ENCODE data around the gene ADGRD1.

Gene ADGRD1

DNA sequence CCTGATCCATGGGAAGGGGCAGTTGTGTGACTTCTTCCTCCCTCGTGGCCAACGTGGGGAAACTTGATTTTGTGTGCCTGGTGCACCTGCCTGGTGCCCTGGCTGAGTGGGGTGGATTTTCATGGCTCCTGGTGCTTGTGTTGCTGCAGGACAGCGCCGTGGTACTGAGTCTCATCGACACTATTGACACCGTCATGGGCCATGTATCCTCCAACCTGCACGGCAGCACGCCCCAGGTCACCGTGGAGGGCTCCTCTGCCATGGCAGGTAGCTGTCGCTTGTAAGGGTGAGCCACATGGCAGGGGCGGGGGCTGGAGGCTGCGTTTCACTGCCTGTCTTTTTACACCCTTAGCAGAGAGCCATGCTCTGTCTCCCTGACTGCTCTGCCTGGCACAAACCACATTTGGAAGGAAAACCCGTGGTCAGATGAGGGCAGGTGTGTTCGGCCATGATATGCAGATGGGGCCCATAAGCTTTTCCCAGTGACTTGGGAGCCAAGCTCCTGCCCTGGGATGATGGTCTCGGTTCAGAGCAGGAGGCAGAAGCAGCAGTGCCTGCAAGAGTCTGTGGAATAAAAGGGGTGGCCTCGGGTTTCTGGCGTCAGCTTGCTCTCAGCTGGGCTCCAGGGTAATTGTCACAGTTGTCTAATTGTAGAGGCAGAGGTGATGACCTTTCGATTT, 49.5 kb downstream of the ADGRD1 start:
- peaks cover 0 to 11% of the 10 kb centered on the region in 2 donors for H3K36me3 ChIP-seq (ENCODE audit: control insufficient read depth in 1 of 2, insufficient read depth in 2 of 2, low read length in 2 of 2)
- H3K27ac ChIP-seq (ENCODE audit: low read length), result no peak overlapping the region
- no peaks in the 10 kb centered on the region for H3K27me3 ChIP-seq (ENCODE audit: low read depth, low read length)
- H3K4me3 ChIP-seq (ENCODE audit: low read depth in 1 of 2, low read length in 2 of 2), result no peak overlapping the region
- peaks cover 6 to 28% of the 10 kb centered on the region in 2 donors for H3K4me1 ChIP-seq (ENCODE audit: control insufficient read depth in 1 of 2, insufficient read depth in 2 of 2, low read length in 2 of 2)
- H3K9me3 ChIP-seq (ENCODE audit: control insufficient read depth in 1 of 2, low read length in 2 of 2), result no peaks in the 10 kb centered on the region

DNA sequence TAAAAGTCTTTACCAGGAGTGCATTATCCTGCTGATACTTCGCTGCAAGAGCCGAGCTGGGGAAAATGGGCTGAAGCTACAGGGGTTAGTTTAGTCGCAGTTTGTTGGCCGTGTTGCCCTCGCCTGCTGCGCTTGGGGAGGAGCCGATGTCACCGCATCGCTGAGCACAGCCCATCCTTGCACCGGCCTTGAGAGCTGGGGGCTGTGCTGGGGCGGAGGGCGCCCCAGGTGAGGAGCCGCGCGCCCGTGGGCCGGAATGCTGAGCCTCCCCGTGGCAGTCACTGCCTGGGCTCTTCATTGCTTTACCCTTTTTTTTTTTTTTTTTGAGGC, 50.0 kb downstream of the ADGRD1 start:
- Histone ChIP-seq H3K36me3 (ENCODE audit: control insufficient read depth in 1 of 2, insufficient read depth in 2 of 2, low read length in 2 of 2) (peaks cover 0 to 11% of the 10 kb centered on the region in 2 donors), H3K4me1 (ENCODE audit: control insufficient read depth in 1 of 2, insufficient read depth in 2 of 2, low read length in 2 of 2) (peaks cover 6 to 33% of the 10 kb centered on the region in 2 donors), H3K4me3 (ENCODE audit: low read depth in 1 of 2, low read length in 2 of 2) (no peak overlapping the region), H3K9me3 (ENCODE audit: control insufficient read depth in 1 of 2, low read length in 2 of 2) (no peaks in the 10 kb centered on the region), H3K27ac (ENCODE audit: low read length) (no peak overlapping the region), H3K27me3 (ENCODE audit: low read depth, low read length) (no peaks in the 10 kb centered on the region)

DNA sequence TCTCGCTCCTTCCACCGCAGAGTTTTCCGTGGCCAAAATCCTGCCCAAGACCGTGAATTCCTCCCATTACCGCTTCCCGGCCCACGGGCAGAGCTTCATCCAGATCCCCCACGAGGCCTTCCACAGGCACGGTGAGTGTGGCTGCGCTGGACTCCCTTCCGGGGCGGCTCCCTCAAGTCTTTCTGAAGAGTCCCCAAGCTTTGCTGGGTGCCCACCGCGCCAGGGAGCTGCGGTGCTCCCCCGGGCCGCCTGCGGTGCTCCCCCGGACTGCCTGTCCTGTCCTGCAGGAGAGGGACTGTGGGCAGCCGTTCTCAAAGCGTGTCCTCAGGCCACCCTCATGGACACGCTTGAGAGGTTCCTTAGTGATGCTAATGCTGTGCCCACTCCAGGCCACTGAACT, 50.5 kb downstream of the ADGRD1 start:
- Histone ChIP-seq H3K4me3 (ENCODE audit: low read depth in 1 of 2, low read length in 2 of 2) (no peak overlapping the region), H3K27ac (ENCODE audit: low read length) (no peak overlapping the region), H3K36me3 (ENCODE audit: control insufficient read depth in 1 of 2, insufficient read depth in 2 of 2, low read length in 2 of 2) (peaks cover 0 to 11% of the 10 kb centered on the region in 2 donors), H3K4me1 (ENCODE audit: control insufficient read depth in 1 of 2, insufficient read depth in 2 of 2, low read length in 2 of 2) (peaks cover 6 to 36% of the 10 kb centered on the region in 2 donors), H3K9me3 (ENCODE audit: control insufficient read depth in 1 of 2, low read length in 2 of 2) (no peaks in the 10 kb centered on the region), H3K27me3 (ENCODE audit: low read depth, low read length) (no peaks in the 10 kb centered on the region)

DNA sequence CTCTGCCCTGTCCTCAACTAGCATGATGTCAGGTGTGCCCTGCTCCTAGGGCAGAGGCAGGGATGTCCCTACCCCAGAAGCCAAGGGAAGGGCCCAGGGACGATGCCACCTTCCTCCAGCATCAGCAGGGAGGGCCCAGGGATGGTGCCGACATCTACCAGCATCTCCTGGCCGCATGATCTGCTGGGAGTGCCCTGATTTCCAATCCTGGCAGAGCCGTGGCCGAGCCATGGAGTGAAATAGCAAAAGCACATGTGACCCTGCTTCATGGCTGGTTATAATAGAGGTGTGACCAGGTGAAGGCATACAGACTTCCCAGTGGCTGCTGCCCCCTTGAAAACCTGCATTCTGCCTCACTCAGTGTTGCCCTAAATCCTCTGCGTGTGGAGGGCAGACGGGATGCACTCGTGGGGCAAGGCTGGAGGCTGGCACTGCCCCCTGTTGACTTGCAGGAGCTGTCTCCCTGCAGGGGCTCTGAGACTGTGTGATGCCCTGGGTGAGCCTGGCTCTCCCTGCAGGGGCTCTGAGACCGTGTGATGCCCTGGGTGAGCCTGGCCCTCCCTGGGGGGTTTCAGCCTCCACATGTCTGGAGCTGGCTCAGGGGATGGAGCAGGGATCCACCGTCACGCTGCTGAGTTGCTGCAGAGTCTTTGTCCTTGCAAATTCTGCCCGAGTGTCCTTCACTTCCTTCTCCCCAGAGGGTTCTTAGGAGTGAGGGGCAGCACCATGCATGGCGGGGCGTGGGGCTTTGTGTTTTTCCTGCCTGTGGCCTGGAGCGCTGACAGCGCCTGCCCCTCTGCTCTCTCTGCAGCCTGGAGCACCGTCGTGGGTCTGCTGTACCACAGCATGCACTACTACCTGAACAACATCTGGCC, 51.7 kb downstream of the ADGRD1 start:
- Histone ChIP-seq H3K4me1 (ENCODE audit: control insufficient read depth in 1 of 2, insufficient read depth in 2 of 2, low read length in 2 of 2) (peaks cover 6 to 36% of the 10 kb centered on the region in 2 donors), H3K4me3 (ENCODE audit: low read depth in 1 of 2, low read length in 2 of 2) (no peak overlapping the region), H3K27ac (ENCODE audit: low read length) (no peak overlapping the region), H3K27me3 (ENCODE audit: low read depth, low read length) (no peaks in the 10 kb centered on the region), H3K36me3 (ENCODE audit: control insufficient read depth in 1 of 2, insufficient read depth in 2 of 2, low read length in 2 of 2) (peaks cover 0 to 6% of the 10 kb centered on the region in 2 donors), H3K9me3 (ENCODE audit: control insufficient read depth in 1 of 2, low read length in 2 of 2) (no peaks in the 10 kb centered on the region)

DNA sequence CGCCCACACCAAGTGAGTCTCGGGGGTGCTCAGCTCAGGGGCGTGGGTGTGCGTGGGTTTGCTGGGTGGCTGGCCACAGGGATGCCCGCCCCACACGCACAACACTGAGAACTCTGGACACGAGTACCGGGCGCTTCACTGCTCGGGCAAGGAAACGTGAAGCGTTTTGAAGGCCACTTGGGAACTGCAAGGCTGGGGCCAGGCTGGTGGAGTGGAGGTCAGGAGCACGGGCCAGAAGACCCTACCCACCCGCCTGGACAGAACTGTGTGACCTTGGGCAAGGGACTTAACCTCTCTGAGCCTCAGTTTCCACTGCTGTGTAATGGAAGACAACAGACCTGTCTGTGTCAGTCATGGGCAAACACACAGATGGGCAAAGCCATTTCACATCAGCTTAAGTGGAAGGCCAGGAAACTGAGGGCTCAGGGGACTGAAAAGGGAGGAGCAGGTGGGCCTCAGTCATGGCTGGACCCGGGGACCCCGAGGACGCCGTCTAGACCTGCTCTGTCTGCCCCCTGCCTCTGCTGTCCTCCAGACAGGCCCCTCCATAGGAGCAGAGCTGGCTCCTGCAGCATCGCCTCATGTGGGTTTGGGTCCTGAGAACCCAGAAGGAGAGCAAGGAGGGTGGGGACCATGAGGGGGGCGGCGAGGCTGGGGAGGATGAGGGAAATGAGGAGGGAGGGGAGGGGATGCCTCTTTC, 52.5 kb downstream of the ADGRD1 start:
- Histone ChIP-seq H3K27ac (ENCODE audit: low read length) (no peak overlapping the region), H3K36me3 (ENCODE audit: control insufficient read depth in 1 of 2, insufficient read depth in 2 of 2, low read length in 2 of 2) (peaks cover 0 to 3% of the 10 kb centered on the region in 2 donors), H3K4me1 (ENCODE audit: control insufficient read depth in 1 of 2, insufficient read depth in 2 of 2, low read length in 2 of 2) (peaks cover 6 to 36% of the 10 kb centered on the region in 2 donors), H3K9me3 (ENCODE audit: control insufficient read depth in 1 of 2, low read length in 2 of 2) (no peaks in the 10 kb centered on the region), H3K27me3 (ENCODE audit: low read depth, low read length) (no peaks in the 10 kb centered on the region), H3K4me3 (ENCODE audit: low read depth in 1 of 2, low read length in 2 of 2) (no peak overlapping the region)

DNA sequence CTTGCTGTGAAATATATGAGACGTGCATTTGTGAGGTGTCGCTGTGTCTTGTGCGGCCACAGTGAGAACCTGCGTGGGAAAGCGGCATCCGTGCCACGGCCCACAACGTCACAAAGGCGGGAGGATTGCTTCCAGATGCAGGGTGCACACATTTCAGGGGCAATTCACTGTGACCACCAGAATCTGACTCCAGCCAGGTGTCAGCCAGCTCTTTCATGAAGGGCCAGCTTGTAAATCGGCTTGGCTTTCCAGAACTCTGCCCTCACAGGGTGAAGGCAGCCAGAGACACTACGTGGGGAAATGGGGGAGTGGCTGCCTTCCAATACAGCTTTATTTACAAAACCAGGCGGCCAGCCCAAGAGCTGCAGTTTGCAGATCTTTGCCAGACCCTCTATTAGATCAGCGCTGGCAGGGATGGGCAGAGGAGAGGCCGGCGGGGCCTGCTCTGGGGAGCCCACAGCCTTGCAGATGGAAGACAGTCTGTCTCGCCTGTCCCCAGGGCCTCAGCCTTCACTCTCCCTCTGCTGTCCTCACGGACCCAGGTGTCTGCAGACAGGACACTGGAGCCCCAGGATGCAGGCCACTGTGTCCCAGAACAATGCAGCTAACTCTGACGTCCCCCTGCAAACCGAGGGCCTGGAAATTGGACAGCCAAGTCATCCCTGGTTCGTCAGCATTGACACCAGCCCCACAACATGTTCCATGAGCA, 53.5 kb downstream of the ADGRD1 start:
- Histone ChIP-seq H3K27ac (ENCODE audit: low read length) (no peak overlapping the region), H3K4me3 (ENCODE audit: low read depth in 1 of 2, low read length in 2 of 2) (no peak overlapping the region)

DNA sequence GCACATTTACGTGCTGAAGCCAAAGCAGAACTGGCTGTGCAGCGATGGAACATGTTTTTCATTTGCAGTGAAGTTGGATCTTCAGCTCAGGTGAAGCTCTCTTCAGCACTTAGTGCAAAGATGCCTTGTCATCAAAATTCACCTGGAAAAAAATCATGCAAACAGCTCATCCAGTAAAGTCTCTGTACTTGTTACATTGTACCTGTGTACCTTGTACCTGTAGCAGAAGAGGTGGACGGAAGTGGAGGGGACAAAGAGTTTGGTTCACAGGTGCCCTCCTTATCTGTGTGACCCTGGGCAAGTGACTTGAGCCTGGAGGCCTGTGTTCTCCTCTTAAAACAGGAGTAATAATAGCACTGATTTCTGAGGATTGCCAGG, 54.0 kb downstream of the ADGRD1 start:
- H3K9me3 ChIP-seq (ENCODE audit: control insufficient read depth in 1 of 2, low read length in 2 of 2), result no peaks in the 10 kb centered on the region
- H3K27me3 ChIP-seq (ENCODE audit: low read depth, low read length), result no peaks in the 10 kb centered on the region
- H3K4me1 ChIP-seq (ENCODE audit: control insufficient read depth in 1 of 2, insufficient read depth in 2 of 2, low read length in 2 of 2), result peaks cover 3 to 26% of the 10 kb centered on the region in 2 donors
- H3K36me3 ChIP-seq (ENCODE audit: control insufficient read depth in 1 of 2, insufficient read depth in 2 of 2, low read length in 2 of 2), result peaks cover 0 to 3% of the 10 kb centered on the region in 2 donors
- H3K4me3 ChIP-seq (ENCODE audit: low read depth in 1 of 2, low read length in 2 of 2), result no peak overlapping the region
- no peak overlapping the region for H3K27ac ChIP-seq (ENCODE audit: low read length)

More for the DNA sequence above, 53.5 kb downstream of the ADGRD1 start:
- H3K36me3 ChIP-seq (ENCODE audit: control insufficient read depth in 1 of 2, insufficient read depth in 2 of 2, low read length in 2 of 2), result peaks cover 0 to 3% of the 10 kb centered on the region in 2 donors
- peaks cover 3 to 32% of the 10 kb centered on the region in 2 donors for H3K4me1 ChIP-seq (ENCODE audit: control insufficient read depth in 1 of 2, insufficient read depth in 2 of 2, low read length in 2 of 2)
- H3K9me3 ChIP-seq (ENCODE audit: control insufficient read depth in 1 of 2, low read length in 2 of 2), result no peaks in the 10 kb centered on the region
- no peaks in the 10 kb centered on the region for H3K27me3 ChIP-seq (ENCODE audit: low read depth, low read length)

DNA sequence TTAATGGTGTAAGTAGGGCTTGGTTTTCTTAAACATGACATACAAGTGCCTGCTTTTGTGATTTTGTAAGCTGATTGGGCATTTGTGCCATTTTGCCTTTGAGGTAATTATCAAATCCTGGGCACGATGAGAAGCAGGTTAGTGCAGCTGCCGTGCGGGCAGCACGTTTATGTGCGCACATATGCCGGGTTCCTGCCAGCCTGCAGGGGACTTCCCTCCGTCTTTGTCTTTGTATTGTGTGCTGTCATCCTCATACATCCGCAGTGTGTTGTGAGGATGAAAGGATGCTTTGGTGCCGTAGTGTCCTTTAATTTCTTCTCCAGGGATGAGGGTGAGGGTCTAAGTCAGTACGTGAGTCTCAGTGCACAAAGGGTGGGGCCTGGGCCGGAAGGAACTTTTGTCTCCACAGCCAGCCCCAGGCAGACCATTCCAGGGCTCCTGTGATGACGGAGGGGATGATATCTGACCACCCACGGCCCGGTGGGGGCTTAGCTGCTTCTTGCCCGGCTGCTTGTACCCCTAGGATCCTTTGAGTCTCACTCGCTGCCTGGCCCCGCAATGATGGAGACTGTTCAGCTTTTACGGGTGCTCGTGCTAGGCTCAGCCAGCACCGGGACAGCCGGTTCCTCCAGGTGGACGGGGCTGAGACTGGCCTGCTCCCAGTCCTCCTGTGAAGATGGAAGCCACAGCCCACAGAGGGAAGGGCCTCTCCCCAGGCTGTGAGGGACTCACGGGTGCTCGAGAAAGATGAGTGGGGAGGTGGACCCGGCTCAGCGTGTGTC, 54.6 kb downstream of the ADGRD1 start:
- H3K27ac ChIP-seq (ENCODE audit: low read length), result no peak overlapping the region
- peaks cover 0 to 3% of the 10 kb centered on the region in 2 donors for H3K36me3 ChIP-seq (ENCODE audit: control insufficient read depth in 1 of 2, insufficient read depth in 2 of 2, low read length in 2 of 2)
- peaks cover 3 to 25% of the 10 kb centered on the region in 2 donors for H3K4me1 ChIP-seq (ENCODE audit: control insufficient read depth in 1 of 2, insufficient read depth in 2 of 2, low read length in 2 of 2)
- H3K9me3 ChIP-seq (ENCODE audit: control insufficient read depth in 1 of 2, low read length in 2 of 2), result no peaks in the 10 kb centered on the region
- H3K4me3 ChIP-seq (ENCODE audit: low read depth in 1 of 2, low read length in 2 of 2), result no peak overlapping the region
- H3K27me3 ChIP-seq (ENCODE audit: low read depth, low read length), result no peaks in the 10 kb centered on the region

DNA sequence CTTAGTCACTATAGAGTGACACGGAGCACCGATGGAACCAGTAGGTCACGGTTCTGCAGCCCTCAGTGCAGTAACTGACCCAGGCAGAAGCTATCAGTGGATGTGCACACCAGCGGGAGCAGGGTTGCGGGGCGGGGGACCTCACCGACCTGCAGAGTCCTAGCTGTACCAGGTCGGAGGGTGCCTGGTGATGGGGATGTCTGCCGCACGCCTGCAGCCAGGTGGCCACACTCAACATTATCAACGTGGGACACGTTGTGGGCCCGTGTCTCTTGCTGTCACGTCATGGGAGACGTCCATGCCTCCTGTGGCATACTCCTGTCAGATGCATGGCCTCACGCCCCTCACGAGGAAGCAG, 55.2 kb downstream of the ADGRD1 start:
- H3K36me3 ChIP-seq (ENCODE audit: control insufficient read depth in 1 of 2, insufficient read depth in 2 of 2, low read length in 2 of 2), result peaks cover 0 to 3% of the 10 kb centered on the region in 2 donors

DNA sequence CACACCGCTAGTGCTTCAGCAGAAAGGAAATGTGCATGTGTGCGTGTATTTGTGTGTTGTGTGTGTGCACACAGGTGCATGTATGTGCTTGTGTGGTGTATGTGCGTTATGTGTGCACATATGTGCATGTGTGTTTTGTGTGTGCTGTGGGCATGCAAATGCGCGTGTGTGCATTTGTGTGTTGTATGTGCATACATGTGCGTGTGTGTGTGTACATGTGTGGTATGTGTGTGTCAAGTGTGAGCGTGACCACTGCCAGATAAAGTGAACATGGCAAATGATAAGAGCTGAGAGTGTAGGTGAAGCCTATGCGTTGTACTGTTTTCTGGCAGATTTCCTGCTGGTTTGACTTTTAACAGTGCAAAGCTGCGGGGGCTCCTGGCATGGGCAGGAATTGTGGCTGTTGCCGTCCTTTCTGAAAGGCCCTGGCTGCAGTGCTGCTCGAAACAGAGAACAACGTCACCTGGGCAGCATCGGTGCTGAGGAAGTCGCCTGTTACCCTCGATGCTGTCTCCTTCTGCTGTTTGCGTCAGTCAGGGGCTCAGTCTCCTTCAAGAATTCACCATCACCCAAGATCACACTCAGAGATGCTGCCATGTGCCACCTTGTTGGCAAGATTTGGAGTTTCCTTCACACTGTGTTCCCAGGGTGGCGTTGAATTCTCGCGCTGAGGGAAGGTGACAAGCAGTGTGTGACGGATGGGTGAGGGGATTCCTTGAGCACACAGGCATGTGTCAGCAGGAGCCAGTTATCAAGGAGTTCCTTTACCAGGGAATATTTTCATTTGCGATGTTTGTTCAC, 56.1 kb downstream of the ADGRD1 start:
- peaks cover 3 to 25% of the 10 kb centered on the region in 2 donors for H3K4me1 ChIP-seq (ENCODE audit: control insufficient read depth in 1 of 2, insufficient read depth in 2 of 2, low read length in 2 of 2)
- H3K4me3 ChIP-seq (ENCODE audit: low read depth in 1 of 2, low read length in 2 of 2), result no peak overlapping the region
- no peak overlapping the region for H3K27ac ChIP-seq (ENCODE audit: low read length)
- no peaks in the 10 kb centered on the region for H3K27me3 ChIP-seq (ENCODE audit: low read depth, low read length)
- H3K36me3 ChIP-seq (ENCODE audit: control insufficient read depth in 1 of 2, insufficient read depth in 2 of 2, low read length in 2 of 2), result peaks cover 0 to 9% of the 10 kb centered on the region in 2 donors
- no peaks in the 10 kb centered on the region for H3K9me3 ChIP-seq (ENCODE audit: control insufficient read depth in 1 of 2, low read length in 2 of 2)

More for the DNA sequence above, 55.2 kb downstream of the ADGRD1 start:
- Histone ChIP-seq H3K4me1 (ENCODE audit: control insufficient read depth in 1 of 2, insufficient read depth in 2 of 2, low read length in 2 of 2) (peaks cover 3 to 25% of the 10 kb centered on the region in 2 donors), H3K27ac (ENCODE audit: low read length) (no peak overlapping the region), H3K4me3 (ENCODE audit: low read depth in 1 of 2, low read length in 2 of 2) (no peak overlapping the region), H3K9me3 (ENCODE audit: control insufficient read depth in 1 of 2, low read length in 2 of 2) (no peaks in the 10 kb centered on the region), H3K27me3 (ENCODE audit: low read depth, low read length) (no peaks in the 10 kb centered on the region)
